Osteocyte (in vitro differentiated cells): ENCODE results near the gene TSFM. TPM values are rescaled to one million over a fixed set of nuclear protein-coding genes. Genes with fewer than 3 reads are reported as not detected.
"Not testable (repeated sequence)": the region's sequence is repeated elsewhere in the genome, so short reads cannot be mapped to it uniquely, and the experiment has no call there.

Experiments used
- DNase-seq: peaks from one replicate; pipeline ENCODE4 v3.0.0; 2021; ENCODE audit warnings: mixed read lengths; ENCODE audit not compliant: unreplicated experiment; ENCODE audit errors: extremely low spot score
- H3K27ac Mint-ChIP-seq: one replicate; pipeline ENCODE4 v1.8.0; 2021; ENCODE audit warnings: mild to moderate bottlenecking, mixed read lengths; ENCODE audit not compliant: unreplicated experiment
- H3K27me3 Mint-ChIP-seq: one replicate; pipeline ENCODE4 v1.8.0; 2021; ENCODE audit warnings: mixed read lengths; ENCODE audit not compliant: unreplicated experiment
- H3K36me3 Mint-ChIP-seq: one replicate; pipeline ENCODE4 v1.8.0; 2021; ENCODE audit warnings: mixed read lengths; ENCODE audit not compliant: unreplicated experiment
- H3K4me1 Mint-ChIP-seq: one replicate; pipeline ENCODE4 v1.8.0; 2021; ENCODE audit warnings: mixed read lengths; ENCODE audit not compliant: unreplicated experiment
- H3K4me3 Mint-ChIP-seq: one replicate; pipeline ENCODE4 v1.8.0; 2021; ENCODE audit warnings: mild to moderate bottlenecking, moderate library complexity, mixed read lengths; ENCODE audit not compliant: unreplicated experiment
- H3K9me3 Mint-ChIP-seq: one replicate; pipeline ENCODE4 v1.8.0; 2021; ENCODE audit warnings: mixed read lengths; ENCODE audit not compliant: unreplicated experiment
- total RNA-seq: library from RNA; stranded (reverse); gene quantifications from 2 replicates; pipeline ENCODE4 v1.2.1, GENCODE V29; 2021
- TF ChIP-seq, protein P1 (sequence below): fragments of 200-600 bp; sonication (generic); IDR thresholded peaks from 2 replicates; pipeline ENCODE4 v1.5.0; 2021; ENCODE audit warnings: antibody characterized with exemption, mild to moderate bottlenecking, moderate library complexity

TSFM gene
- total RNA-seq, 1 donor from 2014 or later: 28.5 TPM

DNA sequence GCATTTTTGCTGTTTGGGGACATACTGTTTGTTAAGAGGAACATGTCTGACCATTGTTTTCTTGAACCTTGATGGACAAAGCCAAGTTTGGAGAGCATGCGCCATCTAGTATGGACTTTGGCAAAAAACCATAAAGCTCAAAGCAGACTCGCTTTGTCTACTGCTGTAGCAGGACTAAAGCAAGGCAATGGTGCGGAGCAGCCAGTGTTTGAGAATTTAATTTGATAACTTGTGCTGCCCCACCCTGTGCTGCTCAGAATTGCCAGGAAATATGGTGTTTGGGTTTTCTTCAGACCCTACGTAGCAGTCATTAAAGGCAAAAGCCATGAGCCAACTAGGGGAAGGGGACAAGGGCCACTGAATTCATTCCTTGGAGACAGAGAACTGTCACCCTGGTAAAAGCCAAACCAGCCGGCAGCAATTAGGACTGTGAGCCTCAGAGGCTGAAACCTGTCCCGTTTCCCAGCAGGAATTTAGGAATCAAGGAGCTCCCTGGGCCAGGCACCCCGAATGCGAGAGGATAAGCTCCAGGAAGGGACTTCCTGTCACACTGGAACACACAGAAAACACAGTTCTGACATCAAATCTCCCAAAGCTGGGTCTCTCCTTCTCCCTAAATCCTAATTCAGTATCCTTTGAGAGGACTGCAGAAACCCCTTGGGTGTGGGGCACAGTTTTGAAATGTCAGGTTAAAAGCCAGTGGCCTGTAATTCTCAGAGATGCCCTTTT lies 34.8 kb downstream of the TSFM start:
- Mint-ChIP-seq H3K27ac (no peak overlapping the region), H3K4me3 (no peak overlapping the region), H3K4me1 (no peaks in the 10 kb centered on the region)

DNA sequence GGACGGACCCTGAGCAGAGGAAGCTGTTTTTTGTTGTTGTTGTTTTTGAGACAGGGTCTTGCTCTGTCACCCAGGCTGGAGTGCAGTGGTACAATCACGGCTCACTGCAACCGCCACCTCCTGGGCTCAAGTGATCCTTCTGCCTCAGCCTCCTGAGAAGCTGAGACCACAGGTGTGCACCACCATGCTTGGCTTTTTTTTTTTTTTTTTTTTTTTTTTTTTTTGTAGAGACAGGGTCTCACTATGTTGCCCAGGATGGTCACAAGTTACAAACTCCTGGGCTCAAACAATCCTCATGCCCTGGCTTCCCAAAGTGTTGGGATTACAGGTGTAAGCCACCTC lies 35.4 kb downstream of the TSFM start:
- not testable (repeated sequence) for DNase-seq, H3K9me3 Mint-ChIP-seq, H3K4me3 Mint-ChIP-seq, H3K27me3 Mint-ChIP-seq, H3K27ac Mint-ChIP-seq, H3K4me1 Mint-ChIP-seq
- H3K36me3 Mint-ChIP-seq: peaks cover 32% of the 10 kb centered on the region

More for the DNA sequence above, 34.8 kb downstream of the TSFM start:
- peaks cover 27% of the 10 kb centered on the region for H3K36me3 Mint-ChIP-seq
- no peaks in the 10 kb centered on the region for H3K27me3 Mint-ChIP-seq
- TF ChIP-seq, protein P1, sequence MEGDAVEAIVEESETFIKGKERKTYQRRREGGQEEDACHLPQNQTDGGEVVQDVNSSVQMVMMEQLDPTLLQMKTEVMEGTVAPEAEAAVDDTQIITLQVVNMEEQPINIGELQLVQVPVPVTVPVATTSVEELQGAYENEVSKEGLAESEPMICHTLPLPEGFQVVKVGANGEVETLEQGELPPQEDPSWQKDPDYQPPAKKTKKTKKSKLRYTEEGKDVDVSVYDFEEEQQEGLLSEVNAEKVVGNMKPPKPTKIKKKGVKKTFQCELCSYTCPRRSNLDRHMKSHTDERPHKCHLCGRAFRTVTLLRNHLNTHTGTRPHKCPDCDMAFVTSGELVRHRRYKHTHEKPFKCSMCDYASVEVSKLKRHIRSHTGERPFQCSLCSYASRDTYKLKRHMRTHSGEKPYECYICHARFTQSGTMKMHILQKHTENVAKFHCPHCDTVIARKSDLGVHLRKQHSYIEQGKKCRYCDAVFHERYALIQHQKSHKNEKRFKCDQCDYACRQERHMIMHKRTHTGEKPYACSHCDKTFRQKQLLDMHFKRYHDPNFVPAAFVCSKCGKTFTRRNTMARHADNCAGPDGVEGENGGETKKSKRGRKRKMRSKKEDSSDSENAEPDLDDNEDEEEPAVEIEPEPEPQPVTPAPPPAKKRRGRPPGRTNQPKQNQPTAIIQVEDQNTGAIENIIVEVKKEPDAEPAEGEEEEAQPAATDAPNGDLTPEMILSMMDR: no peak
- no peaks in the 10 kb centered on the region for H3K9me3 Mint-ChIP-seq
- DNase-seq: no peak

DNA sequence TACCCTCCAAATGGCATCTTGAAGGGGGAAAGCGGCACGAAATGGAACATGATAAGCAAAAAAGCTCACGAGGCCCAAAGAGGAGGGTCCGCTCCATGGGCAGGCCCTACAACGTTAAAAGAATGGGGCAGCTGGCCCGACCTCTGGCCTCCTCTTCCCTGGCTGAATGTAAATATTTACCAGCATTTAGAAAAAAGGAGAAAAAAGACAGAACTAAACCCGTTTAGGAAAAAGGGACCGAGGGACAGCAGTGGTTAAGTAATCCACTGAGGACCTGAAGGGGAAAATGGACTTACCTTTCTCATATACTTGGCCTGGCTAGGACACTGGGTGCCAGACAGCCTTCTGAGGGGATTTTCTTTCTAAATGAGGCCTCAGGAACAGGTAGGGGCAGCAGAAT lies 37.5 kb downstream of the TSFM start:
- not testable (repeated sequence) for H3K4me1 Mint-ChIP-seq, H3K27me3 Mint-ChIP-seq, H3K9me3 Mint-ChIP-seq, H3K27ac Mint-ChIP-seq, H3K4me3 Mint-ChIP-seq, DNase-seq
- H3K36me3 Mint-ChIP-seq: peaks cover 53% of the 10 kb centered on the region

DNA sequence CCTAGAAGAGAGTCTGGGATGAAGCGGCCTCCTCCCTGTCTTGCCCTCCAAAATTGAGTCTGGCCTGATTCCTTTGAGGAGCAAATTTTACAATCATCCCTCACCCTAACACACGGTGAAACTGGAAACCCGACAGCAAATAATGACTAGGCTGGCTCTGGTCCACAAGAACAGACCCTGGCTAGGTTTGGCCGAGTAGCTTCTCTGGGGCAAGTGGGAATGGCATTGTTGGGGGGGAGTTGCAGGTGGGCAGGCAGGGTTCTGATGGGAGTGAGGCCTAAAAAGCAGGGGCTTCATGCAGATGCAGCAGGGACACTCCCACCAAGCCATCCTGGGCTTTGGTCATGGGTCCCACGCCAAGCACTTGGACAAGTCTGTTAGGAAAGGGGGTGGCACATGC lies 38.4 kb downstream of the TSFM start:
- Mint-ChIP-seq H3K27ac (peak overlapping the region; percentile 27), H3K36me3 (peaks cover 60% of the 10 kb centered on the region)
- H3K4me1 Mint-ChIP-seq, H3K9me3 Mint-ChIP-seq, H3K27me3 Mint-ChIP-seq, H3K4me3 Mint-ChIP-seq, DNase-seq: not testable (repeated sequence)

DNA sequence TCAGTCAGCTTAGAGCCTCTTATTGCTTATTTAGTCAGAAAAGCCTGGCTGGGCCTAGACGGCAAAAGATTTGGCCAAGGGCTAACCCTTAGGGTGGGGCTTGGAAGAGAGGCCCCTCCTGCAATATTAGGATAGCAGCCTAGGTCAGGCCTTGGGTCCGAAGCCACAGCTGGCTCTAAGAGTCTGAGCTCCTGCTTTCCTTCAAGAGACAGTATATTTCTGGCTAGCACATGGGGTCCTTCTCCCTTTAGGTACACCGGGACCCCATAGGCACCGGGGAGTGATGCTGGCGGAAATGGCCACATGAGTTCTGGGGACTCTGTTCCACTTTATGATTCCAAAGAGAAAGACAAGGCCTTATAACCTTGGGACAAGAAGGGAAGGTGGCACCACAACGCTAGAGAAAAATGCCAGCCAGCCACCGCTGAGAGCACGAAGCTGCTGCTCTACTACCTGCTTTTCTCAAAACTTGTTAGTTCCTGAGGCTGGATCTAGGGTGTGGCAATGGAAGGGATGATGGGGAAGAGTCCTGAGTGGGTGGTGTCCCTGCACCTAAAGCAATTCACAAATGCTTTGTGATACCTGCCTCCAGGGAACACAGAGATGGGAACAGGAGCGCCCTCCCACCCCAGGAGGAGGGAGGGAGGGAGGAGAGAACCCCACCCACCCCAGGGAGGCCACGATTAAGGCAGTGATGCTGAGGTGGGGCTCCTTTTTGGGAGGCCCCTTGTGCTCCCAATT lies 39.1 kb downstream of the TSFM start:
- H3K4me3 Mint-ChIP-seq: no peak overlapping the region
- H3K36me3 Mint-ChIP-seq: peaks cover 65% of the 10 kb centered on the region
- no peaks in the 10 kb centered on the region for H3K27me3 Mint-ChIP-seq
- H3K9me3 Mint-ChIP-seq: no peaks in the 10 kb centered on the region
- TF ChIP-seq, protein P1: no peak
- no peaks in the 10 kb centered on the region for H3K4me1 Mint-ChIP-seq
- no peak overlapping the region for H3K27ac Mint-ChIP-seq
- DNase-seq: no peak

DNA sequence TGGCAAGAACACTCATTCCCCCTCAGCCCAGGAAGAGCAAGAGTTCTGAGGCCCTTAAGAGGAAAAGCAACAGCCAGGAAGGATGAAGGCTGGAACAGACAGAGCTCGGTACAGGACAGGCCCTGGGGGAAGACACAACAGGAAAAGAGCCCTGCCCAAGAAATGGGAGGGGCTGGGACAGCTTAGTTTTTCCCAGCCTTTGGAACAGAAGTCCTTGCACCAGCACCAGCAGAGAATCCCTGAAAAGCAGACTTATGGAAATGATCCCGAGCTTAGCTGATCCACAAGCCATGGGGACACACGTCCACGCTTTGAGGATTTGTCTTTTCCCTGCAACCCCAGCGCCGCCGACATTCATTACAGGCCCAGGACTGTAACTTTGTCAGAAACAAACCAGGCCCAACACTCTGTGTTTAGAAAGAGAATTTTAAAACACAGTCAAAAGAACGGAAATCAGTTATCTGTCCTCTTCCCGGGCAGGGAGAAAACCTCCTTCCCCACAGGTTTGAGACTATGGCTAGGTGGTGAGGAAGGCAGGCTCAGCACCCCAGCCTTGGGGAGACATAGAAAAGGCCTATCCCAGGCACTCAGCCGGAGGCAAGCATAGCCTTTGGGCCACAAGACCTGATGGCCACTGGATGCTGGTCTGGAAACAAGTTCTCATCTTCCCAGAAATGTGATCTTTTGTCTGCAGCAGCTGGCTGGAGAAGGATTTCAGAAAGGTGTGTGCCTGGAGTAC lies 40.0 kb downstream of the TSFM start:
- H3K4me1 Mint-ChIP-seq: no peaks in the 10 kb centered on the region
- H3K27ac Mint-ChIP-seq: peak overlapping the region; percentile 35
- H3K27me3 Mint-ChIP-seq: no peaks in the 10 kb centered on the region
- TF ChIP-seq, protein P1: no peak
- no peak overlapping the region for H3K4me3 Mint-ChIP-seq
- DNase-seq: no peak
- H3K36me3 Mint-ChIP-seq: peaks cover 72% of the 10 kb centered on the region
- no peaks in the 10 kb centered on the region for H3K9me3 Mint-ChIP-seq
